D721Med (cell line): ENCODE results near the gene KCNAB2.

Experiments used
- DNase-seq: peaks from one replicate; pipeline ENCODE4 v3.0.0; 2011; ENCODE audit warnings: low spot score; ENCODE audit not compliant: insufficient read length
- FAIRE-seq: peaks from 2 replicates; lab custom pipeline; 2011; peaks lifted over from hg19 to GRCh38; lab: Jason Lieb, UNC
- CTCF ChIP-seq: IDR thresholded peaks from 2 replicates; pipeline ENCODE4 v1.5.1; 2012; ENCODE audit warnings: mild to moderate bottlenecking, control low read depth; ENCODE audit not compliant: insufficient read depth; ENCODE audit errors: missing control alignments

Gene KCNAB2

GRCh38 chr1:6108937-6109614 lies 63.4 kb downstream of the KCNAB2 start:
- DNase-seq (no peak), FAIRE-seq (no peak)
- TF ChIP-seq CTCF, result peak; percentile 40

GRCh38 chr1:6109688-6110087 lies 64.0 kb downstream of the KCNAB2 start:
- TF ChIP-seq CTCF, result no peak
- FAIRE-seq, result no peak
- no peak for DNase-seq

- TF ChIP-seq CTCF, result no peak
- FAIRE-seq, result no peak
- no peak for DNase-seq
Measured at GRCh38 chr1:6110326-6110725, 64.6 kb downstream of the KCNAB2 start.

- DNase-seq, result no peak
- TF ChIP-seq CTCF, result no peak
- FAIRE-seq, result no peak
Measured at GRCh38 chr1:6111571-6111970, 65.9 kb downstream of the KCNAB2 start.

- no peak for DNase-seq
- TF ChIP-seq CTCF, result no peak
- no peak for FAIRE-seq
Measured at GRCh38 chr1:6111991-6112689, 66.5 kb downstream of the KCNAB2 start.

- no peak for FAIRE-seq
- TF ChIP-seq CTCF, result no peak
Measured at GRCh38 chr1:6112690-6113005, 67.0 kb downstream of the KCNAB2 start.

GRCh38 chr1:6113116-6113515 lies 67.4 kb downstream of the KCNAB2 start:
- DNase-seq (no peak), FAIRE-seq (no peak)
- no peak for TF ChIP-seq CTCF

More at GRCh38 chr1:6112690-6113005, 67.0 kb downstream of the KCNAB2 start:
- DNase-seq, result no peak
